WTC11 (cell line): ENCODE data around the gene ADIPOQ.
"Not testable (repeated sequence)": the region's sequence is repeated elsewhere in the genome, so short reads cannot be mapped to it uniquely, and the experiment has no call there.

Experiments used
- CTCF ChIP-seq: fragments of 200-600 bp; IDR thresholded peaks from 2 replicates; pipeline ENCODE4 v1.8.0; 2022; ENCODE audit warnings: antibody characterized with exemption
- E2F5 ChIP-seq: sonication (generic); formaldehyde crosslinking; IDR thresholded peaks from 2 replicates; pipeline ENCODE4 v1.8.1; 2022; ENCODE audit warnings: mild to moderate bottlenecking, moderate library complexity, missing genetic modification reagents
- FOXP1 ChIP-seq: sonication (generic); formaldehyde crosslinking; IDR thresholded peaks from 2 replicates; pipeline ENCODE4 v1.8.0; 2022; ENCODE audit warnings: missing genetic modification reagents, mild to moderate bottlenecking, moderate library complexity, borderline replicate concordance
- FOXP4 ChIP-seq: sonication (generic); formaldehyde crosslinking; IDR thresholded peaks from 2 replicates; pipeline ENCODE4 v1.8.0; 2022; ENCODE audit warnings: mild to moderate bottlenecking, missing genetic modification reagents
- NR2C2 ChIP-seq: sonication (generic); formaldehyde crosslinking; IDR thresholded peaks from 2 replicates; pipeline ENCODE4 v1.8.0; 2022; ENCODE audit warnings: mild to moderate bottlenecking, missing genetic modification reagents
- ZNF121 ChIP-seq: sonication (generic); formaldehyde crosslinking; IDR thresholded peaks from 2 replicates; pipeline ENCODE4 v1.8.0; 2023; ENCODE audit warnings: missing genetic modification reagents
- TF ChIP-seq, protein P1 (sequence below): sonication (generic); formaldehyde crosslinking; IDR thresholded peaks from 2 replicates; pipeline ENCODE4 v1.8.1; 2023; ENCODE audit warnings: mild to moderate bottlenecking, missing genetic modification reagents, moderate library complexity
- TF ChIP-seq, protein P2 (sequence below): sonication (generic); formaldehyde crosslinking; IDR thresholded peaks from 2 replicates; pipeline ENCODE4 v1.8.0; 2022; ENCODE audit warnings: missing genetic modification reagents
- TF ChIP-seq, protein P3 (sequence below): sonication (generic); formaldehyde crosslinking; IDR thresholded peaks from 2 replicates; pipeline ENCODE4 v1.8.1; 2022; ENCODE audit warnings: low read depth, mild to moderate bottlenecking, moderate library complexity, missing genetic modification reagents, borderline replicate concordance

DNA sequence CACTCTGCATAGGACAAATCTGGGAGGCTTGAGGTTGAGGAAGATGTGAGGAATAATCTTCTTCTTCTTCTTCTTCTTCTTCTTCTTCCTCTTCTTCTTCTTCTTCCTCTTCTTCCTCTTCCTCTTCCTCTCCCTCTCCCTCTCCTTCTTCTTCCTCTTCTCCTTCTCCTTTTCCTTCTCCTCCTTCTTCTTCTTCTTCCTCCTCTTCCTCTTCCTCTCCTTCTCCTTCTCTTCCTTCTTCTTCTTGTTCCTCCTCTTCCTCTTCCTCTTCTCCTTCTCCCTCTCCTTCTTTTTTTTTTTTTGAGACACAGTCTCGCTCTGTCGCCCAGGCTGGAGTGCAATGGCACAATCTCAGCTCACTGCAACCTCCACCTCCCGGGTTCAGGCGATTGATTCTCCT lies 47.2 kb downstream of the ADIPOQ start:
- not testable (repeated sequence) for TF ChIP-seq CTCF; ZNF121; FOXP4; E2F5 (CRISPR knock-in tag); NR2C2; FOXP1 (CRISPR knock-in tag)
- TF ChIP-seq, protein P1, sequence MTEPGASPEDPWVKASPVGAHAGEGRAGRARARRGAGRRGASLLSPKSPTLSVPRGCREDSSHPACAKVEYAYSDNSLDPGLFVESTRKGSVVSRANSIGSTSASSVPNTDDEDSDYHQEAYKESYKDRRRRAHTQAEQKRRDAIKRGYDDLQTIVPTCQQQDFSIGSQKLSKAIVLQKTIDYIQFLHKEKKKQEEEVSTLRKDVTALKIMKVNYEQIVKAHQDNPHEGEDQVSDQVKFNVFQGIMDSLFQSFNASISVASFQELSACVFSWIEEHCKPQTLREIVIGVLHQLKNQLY: not testable (repeated sequence)
- TF ChIP-seq, protein P2, sequence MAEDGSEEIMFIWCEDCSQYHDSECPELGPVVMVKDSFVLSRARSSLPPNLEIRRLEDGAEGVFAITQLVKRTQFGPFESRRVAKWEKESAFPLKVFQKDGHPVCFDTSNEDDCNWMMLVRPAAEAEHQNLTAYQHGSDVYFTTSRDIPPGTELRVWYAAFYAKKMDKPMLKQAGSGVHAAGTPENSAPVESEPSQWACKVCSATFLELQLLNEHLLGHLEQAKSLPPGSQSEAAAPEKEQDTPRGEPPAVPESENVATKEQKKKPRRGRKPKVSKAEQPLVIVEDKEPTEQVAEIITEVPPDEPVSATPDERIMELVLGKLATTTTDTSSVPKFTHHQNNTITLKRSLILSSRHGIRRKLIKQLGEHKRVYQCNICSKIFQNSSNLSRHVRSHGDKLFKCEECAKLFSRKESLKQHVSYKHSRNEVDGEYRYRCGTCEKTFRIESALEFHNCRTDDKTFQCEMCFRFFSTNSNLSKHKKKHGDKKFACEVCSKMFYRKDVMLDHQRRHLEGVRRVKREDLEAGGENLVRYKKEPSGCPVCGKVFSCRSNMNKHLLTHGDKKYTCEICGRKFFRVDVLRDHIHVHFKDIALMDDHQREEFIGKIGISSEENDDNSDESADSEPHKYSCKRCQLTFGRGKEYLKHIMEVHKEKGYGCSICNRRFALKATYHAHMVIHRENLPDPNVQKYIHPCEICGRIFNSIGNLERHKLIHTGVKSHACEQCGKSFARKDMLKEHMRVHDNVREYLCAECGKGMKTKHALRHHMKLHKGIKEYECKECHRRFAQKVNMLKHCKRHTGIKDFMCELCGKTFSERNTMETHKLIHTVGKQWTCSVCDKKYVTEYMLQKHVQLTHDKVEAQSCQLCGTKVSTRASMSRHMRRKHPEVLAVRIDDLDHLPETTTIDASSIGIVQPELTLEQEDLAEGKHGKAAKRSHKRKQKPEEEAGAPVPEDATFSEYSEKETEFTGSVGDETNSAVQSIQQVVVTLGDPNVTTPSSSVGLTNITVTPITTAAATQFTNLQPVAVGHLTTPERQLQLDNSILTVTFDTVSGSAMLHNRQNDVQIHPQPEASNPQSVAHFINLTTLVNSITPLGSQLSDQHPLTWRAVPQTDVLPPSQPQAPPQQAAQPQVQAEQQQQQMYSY (CRISPR knock-in tag): not testable (repeated sequence)
- TF ChIP-seq, protein P3, sequence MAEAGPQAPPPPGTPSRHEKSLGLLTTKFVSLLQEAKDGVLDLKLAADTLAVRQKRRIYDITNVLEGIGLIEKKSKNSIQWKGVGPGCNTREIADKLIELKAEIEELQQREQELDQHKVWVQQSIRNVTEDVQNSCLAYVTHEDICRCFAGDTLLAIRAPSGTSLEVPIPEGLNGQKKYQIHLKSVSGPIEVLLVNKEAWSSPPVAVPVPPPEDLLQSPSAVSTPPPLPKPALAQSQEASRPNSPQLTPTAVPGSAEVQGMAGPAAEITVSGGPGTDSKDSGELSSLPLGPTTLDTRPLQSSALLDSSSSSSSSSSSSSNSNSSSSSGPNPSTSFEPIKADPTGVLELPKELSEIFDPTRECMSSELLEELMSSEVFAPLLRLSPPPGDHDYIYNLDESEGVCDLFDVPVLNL: not testable (repeated sequence)
